Osteocyte (in vitro differentiated cells): ENCODE results near the gene TTLL4. TPM values are rescaled to one million over a fixed set of nuclear protein-coding genes. Genes with fewer than 3 reads are reported as not detected.

Experiments used
- DNase-seq: peaks from one replicate; pipeline ENCODE4 v3.0.0; 2021; ENCODE audit warnings: mixed read lengths; ENCODE audit not compliant: unreplicated experiment; ENCODE audit errors: extremely low spot score
- H3K27ac Mint-ChIP-seq: one replicate; pipeline ENCODE4 v1.8.0; 2021; ENCODE audit warnings: mild to moderate bottlenecking, mixed read lengths; ENCODE audit not compliant: unreplicated experiment
- H3K27me3 Mint-ChIP-seq: one replicate; pipeline ENCODE4 v1.8.0; 2021; ENCODE audit warnings: mixed read lengths; ENCODE audit not compliant: unreplicated experiment
- H3K36me3 Mint-ChIP-seq: one replicate; pipeline ENCODE4 v1.8.0; 2021; ENCODE audit warnings: mixed read lengths; ENCODE audit not compliant: unreplicated experiment
- H3K4me1 Mint-ChIP-seq: one replicate; pipeline ENCODE4 v1.8.0; 2021; ENCODE audit warnings: mixed read lengths; ENCODE audit not compliant: unreplicated experiment
- H3K4me3 Mint-ChIP-seq: one replicate; pipeline ENCODE4 v1.8.0; 2021; ENCODE audit warnings: mild to moderate bottlenecking, moderate library complexity, mixed read lengths; ENCODE audit not compliant: unreplicated experiment
- H3K9me3 Mint-ChIP-seq: one replicate; pipeline ENCODE4 v1.8.0; 2021; ENCODE audit warnings: mixed read lengths; ENCODE audit not compliant: unreplicated experiment
- CTCF ChIP-seq: fragments of 200-600 bp; sonication (generic); IDR thresholded peaks from 2 replicates; pipeline ENCODE4 v1.5.0; 2021; ENCODE audit warnings: antibody characterized with exemption, mild to moderate bottlenecking, moderate library complexity
- total RNA-seq: library from RNA; stranded (reverse); gene quantifications from 2 replicates; pipeline ENCODE4 v1.2.1, GENCODE V29; 2021

Gene TTLL4
- total RNA-seq, 1 donor from 2014 or later = 28.6 TPM

- Mint-ChIP-seq H3K9me3 (no peaks in the 10 kb centered on the region), H3K4me3 (no peak overlapping the region), H3K36me3 (peaks cover 13% of the 10 kb centered on the region), H3K27ac (peak overlapping the region; percentile 39), H3K4me1 (peaks cover 37% of the 10 kb centered on the region), H3K27me3 (no peaks in the 10 kb centered on the region)
- no peak for TF ChIP-seq CTCF
- DNase-seq = no peak
These were observed 22.8 kb downstream of the TTLL4 start for GRCh38 chr2:218733171-218734021.

GRCh38 chr2:218734190-218734975 is 23.7 kb downstream of the TTLL4 start:
- Mint-ChIP-seq H3K9me3 (no peaks in the 10 kb centered on the region), H3K27ac (no peak overlapping the region), H3K4me1 (peaks cover 37% of the 10 kb centered on the region), H3K27me3 (no peaks in the 10 kb centered on the region), H3K36me3 (peaks cover 13% of the 10 kb centered on the region), H3K4me3 (no peak overlapping the region)
- TF ChIP-seq CTCF = no peak
- no peak for DNase-seq

- DNase-seq = no peak
- H3K4me1 Mint-ChIP-seq = peaks cover 27% of the 10 kb centered on the region
- no peaks in the 10 kb centered on the region for H3K9me3 Mint-ChIP-seq
- H3K36me3 Mint-ChIP-seq = peaks cover 22% of the 10 kb centered on the region
- no peaks in the 10 kb centered on the region for H3K27me3 Mint-ChIP-seq
- no peak overlapping the region for H3K4me3 Mint-ChIP-seq
- TF ChIP-seq CTCF = no peak
- peak overlapping the region; percentile 31 for H3K27ac Mint-ChIP-seq
These were observed 25.9 kb downstream of the TTLL4 start for GRCh38 chr2:218736531-218736930.

GRCh38 chr2:218743068-218743467 is 32.4 kb downstream of the TTLL4 start:
- H3K27ac Mint-ChIP-seq = no peak overlapping the region
- no peak overlapping the region for H3K4me3 Mint-ChIP-seq
- peaks cover 33% of the 10 kb centered on the region for H3K36me3 Mint-ChIP-seq
- no peak for DNase-seq
- H3K9me3 Mint-ChIP-seq = no peaks in the 10 kb centered on the region
- TF ChIP-seq CTCF = no peak
- no peaks in the 10 kb centered on the region for H3K27me3 Mint-ChIP-seq
- peaks cover 3% of the 10 kb centered on the region for H3K4me1 Mint-ChIP-seq

- Mint-ChIP-seq H3K27me3 (no peaks in the 10 kb centered on the region), H3K36me3 (peaks cover 36% of the 10 kb centered on the region), H3K4me3 (no peak overlapping the region), H3K4me1 (peaks cover 3% of the 10 kb centered on the region), H3K9me3 (no peaks in the 10 kb centered on the region), H3K27ac (no peak overlapping the region)
- TF ChIP-seq CTCF = no peak
- DNase-seq = no peak
These were observed 34.0 kb downstream of the TTLL4 start for GRCh38 chr2:218744615-218745014.
